HG02610 (cell line): ENCODE data around the gene SCGB2B2.
"Not testable (repeated sequence)": the region's sequence is repeated elsewhere in the genome, so short reads cannot be mapped to it uniquely, and the experiment has no call there.

Experiments
- ATAC-seq: cut with Tn5 transposase; IDR thresholded peaks from one replicate; pipeline ENCODE4 v1.9.1; 2021; ENCODE audit warnings: mild to moderate bottlenecking, moderate library complexity; ENCODE audit not compliant: unreplicated experiment

The SCGB2B2 gene

GRCh38 chr19:34669305-34669704 lies 7.7 kb downstream of the SCGB2B2 start:
- ATAC-seq: no peak

GRCh38 chr19:34668690-34669089 lies 8.3 kb downstream of the SCGB2B2 start:
- not testable (repeated sequence) for ATAC-seq

DNA sequence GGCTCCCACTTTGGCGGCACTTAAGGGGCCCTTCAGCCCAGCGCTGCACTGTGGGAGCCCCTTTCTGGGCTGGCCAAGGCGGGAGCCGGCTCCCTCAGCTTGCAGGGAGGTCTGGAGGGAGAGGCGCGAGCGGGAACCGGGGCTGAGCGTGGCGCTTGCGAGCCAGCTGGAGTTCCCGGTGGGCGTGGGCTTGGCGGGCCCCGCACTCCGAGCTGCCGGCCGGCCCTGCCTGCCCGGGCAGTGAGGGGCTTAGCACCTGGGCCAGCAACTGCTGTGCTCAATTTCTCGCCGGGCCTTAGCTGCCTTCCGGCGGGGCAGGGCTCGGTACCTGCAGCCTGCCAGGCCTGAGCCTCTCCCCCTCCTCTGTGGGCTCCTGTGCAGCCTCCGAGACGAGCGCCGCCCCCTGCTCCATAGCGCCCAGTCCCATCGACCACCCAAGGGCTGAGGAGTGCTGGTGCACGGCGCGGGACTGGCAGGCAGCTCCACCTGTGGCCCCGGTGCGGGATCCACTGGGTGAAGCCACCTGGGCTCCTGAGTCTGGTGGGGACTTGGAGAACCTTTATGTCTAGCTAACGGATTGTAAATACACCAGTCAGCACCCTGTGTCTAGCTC lies 8.8 kb downstream of the SCGB2B2 start:
- not testable (repeated sequence) for ATAC-seq

- no peak for ATAC-seq
Measured at GRCh38 chr19:34667349-34668076, 9.4 kb downstream of the SCGB2B2 start.

DNA sequence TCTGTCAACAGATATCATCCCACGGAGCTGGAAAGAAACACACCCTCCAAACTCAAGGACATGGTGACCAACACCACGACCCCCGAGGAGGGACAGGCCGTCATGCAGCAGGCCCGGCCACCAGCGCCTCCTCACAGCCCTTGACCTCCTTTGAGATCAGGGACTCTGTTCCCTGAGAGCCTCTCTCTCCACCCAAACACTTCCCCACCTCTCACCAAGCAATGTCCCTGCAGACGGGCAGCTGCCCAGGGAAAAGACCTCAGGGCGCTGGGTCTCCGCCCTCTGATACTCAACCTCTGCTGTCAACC lies 10.0 kb downstream of the SCGB2B2 start:
- no peak for ATAC-seq

DNA sequence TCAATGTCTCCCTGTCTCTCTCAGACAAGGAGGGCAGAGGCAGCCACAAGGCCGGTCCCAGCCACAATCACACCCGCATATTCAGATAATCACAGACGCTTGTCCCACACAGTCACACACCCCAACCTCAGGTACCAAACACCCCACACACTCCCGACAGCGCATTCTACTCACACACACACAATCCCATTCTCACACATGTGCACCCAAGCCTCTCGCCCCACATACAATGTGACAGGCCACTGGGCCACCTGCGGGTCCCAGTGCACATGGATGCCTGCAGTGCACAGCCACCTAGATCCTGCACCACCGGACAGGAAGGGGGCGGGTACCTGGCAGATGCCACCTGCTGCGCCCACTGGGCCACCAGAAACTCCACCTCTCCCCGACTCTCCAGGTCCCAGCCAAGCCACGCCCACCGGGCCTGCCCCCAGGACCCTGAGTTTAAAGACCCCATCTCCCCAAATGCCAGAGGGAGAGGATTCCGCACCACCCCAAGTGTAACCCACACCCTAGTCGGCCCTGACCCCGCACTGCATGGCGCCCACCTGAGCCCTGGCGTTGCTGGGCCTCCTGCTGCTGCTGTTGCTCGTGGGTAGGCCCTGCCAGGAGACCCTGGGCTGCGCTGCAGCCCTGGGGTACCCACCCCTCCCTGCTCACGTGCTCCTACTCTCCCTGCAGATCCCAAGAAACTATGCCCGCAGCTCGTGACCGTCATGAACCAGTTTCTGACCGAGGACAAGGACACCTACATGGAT lies 10.6 kb downstream of the SCGB2B2 start:
- no peak for ATAC-seq

- not testable (repeated sequence) for ATAC-seq
Measured at GRCh38 chr19:34665275-34665674, 11.7 kb downstream of the SCGB2B2 start.

GRCh38 chr19:34664870-34665269 lies 12.1 kb downstream of the SCGB2B2 start:
- no peak for ATAC-seq

DNA sequence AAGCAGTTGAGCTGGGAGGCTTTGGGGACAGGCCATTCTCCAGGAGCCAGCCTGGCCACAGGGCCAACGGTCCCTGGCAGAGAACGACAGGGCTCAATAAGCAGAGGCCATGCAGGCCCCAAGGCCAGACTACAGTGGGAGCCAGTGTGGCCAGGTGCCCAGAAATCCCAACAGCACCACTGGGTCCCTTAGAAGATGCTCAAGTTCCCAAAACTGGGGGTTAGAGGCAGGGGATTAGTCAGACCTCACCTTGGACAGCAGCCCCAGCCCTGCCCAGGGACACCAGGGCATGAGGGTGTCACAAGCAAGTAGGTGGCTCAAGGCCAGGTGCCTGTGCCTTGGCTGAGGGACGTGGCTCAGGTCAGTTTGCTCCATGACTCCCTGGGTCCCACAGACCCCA lies 12.8 kb downstream of the SCGB2B2 start:
- no peak for ATAC-seq

- ATAC-seq: no peak
Measured at GRCh38 chr19:34662919-34663318, 14.0 kb downstream of the SCGB2B2 start.

- no peak for ATAC-seq
Measured at GRCh38 chr19:34661357-34661756, 15.6 kb downstream of the SCGB2B2 start.

- ATAC-seq: no peak
Measured at GRCh38 chr19:34655651-34656050, 21.3 kb downstream of the SCGB2B2 start.

DNA sequence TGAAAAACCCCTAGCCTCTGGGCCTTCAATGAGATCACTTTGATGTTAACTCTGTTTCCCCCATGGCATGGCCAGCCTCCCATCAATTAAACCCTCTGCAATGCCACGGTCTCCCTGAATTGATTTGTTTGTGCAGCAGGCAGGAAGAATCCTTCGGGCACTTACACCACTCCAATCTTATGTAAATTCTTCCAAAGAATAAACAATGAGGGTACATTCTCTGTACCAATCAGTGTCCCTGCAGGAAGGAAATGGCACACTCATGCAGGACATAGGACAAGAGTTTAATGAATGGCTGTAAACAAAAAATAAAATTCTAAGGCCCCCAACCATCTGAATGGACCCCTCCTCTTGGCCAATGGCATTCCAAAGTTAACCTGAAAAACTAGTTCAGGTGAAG lies 22.2 kb downstream of the SCGB2B2 start:
- ATAC-seq: no peak

DNA sequence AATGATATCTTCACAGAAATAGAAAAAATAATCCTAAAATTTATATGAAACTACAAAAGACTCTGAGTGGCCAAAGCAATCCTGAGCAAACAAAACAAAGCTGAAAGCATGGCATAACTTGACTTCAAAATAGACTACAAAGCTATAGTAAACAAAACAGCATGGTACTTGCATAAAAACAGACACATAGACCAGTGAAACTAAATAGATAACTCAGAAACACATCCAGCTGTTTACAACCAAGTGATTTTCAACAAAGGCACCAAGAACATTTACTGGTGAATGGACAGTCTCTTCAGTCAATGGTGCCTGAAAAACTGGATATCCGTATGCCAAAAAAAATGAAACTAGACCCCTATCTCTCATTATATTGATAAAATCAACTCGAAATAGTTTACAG lies 25.2 kb downstream of the SCGB2B2 start:
- no peak for ATAC-seq

- ATAC-seq: no peak
Measured at GRCh38 chr19:34649886-34650543, 26.9 kb downstream of the SCGB2B2 start.

DNA sequence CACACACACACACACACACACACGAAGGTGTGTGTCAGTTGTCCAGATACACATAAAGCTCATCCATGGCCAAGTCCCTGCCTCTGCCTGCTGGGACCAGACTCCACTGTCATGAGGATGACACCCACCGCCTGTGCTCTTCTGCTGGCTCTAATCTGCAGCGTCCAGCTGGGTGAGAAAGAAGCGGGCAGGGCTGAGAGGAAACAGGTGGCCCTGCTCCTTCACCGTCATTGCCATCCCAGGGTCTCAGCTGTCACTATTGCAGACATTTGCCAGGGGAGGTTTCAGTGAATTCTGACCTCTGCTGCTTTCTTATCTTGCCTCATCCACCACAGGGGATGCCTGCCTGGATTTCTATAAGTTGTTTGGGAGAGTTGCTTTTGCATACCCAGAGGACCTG lies 31.4 kb downstream of the SCGB2B2 start:
- no peak for ATAC-seq

DNA sequence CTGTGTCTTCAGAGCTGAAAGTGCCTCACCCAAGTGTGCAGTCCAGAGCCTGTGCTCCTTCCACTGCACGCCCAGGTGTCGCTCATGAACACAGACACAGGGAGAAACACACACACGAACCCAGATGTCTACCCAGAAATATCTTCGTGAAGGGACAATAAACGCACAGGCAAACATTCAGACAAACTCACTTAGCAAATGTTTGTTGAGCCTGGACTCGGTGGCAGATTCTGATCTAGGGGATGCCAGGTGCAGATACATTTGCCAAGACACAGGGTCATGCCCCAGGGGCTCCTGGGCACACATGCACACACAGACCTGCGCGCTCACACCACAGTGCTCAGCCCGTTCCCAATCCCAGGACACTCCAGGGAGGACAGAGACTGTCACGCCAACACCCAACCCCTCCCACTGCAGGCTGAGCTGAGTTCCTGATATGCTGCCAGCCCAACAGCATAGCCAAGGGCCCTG lies 31.9 kb downstream of the SCGB2B2 start:
- no peak for ATAC-seq

- no peak for ATAC-seq
Measured at GRCh38 chr19:34642241-34642640, 34.7 kb downstream of the SCGB2B2 start.

GRCh38 chr19:34639491-34640085 lies 37.4 kb downstream of the SCGB2B2 start:
- ATAC-seq: no peak

- no peak for ATAC-seq
Measured at GRCh38 chr19:34633802-34634201, 43.2 kb downstream of the SCGB2B2 start.
